Keratinocyte (primary cell): ENCODE measurements around the gene NR1H4.

ENCODE experiments used
- EZH2 ChIP-seq: IDR thresholded peaks from one replicate; pipeline ENCODE4 v1.6.1; 2012; ENCODE audit warnings: inconsistent platforms, mild to moderate bottlenecking, low read length, moderate library complexity
- TF ChIP-seq, protein P1 (sequence below), 3 experiments: IDR thresholded peaks in 1 of 3; conservative IDR thresholded peaks in 1 of 3; optimal IDR thresholded peaks in 1 of 3; 2 replicates in 2 of 3; 3 replicates in 1 of 3; pipeline versions ENCODE3 to v1.5.1; 2011; ENCODE audit warnings: low read length in 3 of 3, mild to moderate bottlenecking in 3 of 3, moderate library complexity in 2 of 3, control low read depth in 1 of 3, inconsistent platforms in 1 of 3; ENCODE audit not compliant: insufficient read depth in 2 of 3; ENCODE audit errors: extremely low read depth in 1 of 3

GRCh38 chr12:100439797-100440196 is 33.9 kb upstream of the NR1H4 start:
- TF ChIP-seq, protein P1, sequence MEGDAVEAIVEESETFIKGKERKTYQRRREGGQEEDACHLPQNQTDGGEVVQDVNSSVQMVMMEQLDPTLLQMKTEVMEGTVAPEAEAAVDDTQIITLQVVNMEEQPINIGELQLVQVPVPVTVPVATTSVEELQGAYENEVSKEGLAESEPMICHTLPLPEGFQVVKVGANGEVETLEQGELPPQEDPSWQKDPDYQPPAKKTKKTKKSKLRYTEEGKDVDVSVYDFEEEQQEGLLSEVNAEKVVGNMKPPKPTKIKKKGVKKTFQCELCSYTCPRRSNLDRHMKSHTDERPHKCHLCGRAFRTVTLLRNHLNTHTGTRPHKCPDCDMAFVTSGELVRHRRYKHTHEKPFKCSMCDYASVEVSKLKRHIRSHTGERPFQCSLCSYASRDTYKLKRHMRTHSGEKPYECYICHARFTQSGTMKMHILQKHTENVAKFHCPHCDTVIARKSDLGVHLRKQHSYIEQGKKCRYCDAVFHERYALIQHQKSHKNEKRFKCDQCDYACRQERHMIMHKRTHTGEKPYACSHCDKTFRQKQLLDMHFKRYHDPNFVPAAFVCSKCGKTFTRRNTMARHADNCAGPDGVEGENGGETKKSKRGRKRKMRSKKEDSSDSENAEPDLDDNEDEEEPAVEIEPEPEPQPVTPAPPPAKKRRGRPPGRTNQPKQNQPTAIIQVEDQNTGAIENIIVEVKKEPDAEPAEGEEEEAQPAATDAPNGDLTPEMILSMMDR (optimal IDR thresholded peaks at IDR 0.05 in 1 of 3, IDR thresholded peaks at IDR 0.05 in 1 of 3, conservative IDR thresholded peaks at IDR 0.05 in 1 of 3; ENCODE audit: extremely low read depth in 1 of 3, insufficient read depth in 2 of 3, low read length in 3 of 3): no peak
- no peak for TF ChIP-seq EZH2
